SH-SY5Y (cell line): ENCODE measurements around the gene WRAP73.

Experiments
- GATA2 ChIP-seq: IDR thresholded peaks from 2 replicates; pipeline ENCODE4 v1.6.1; 2011; ENCODE audit warnings: mild to moderate bottlenecking, low read depth, low read length
- GATA3 ChIP-seq: IDR thresholded peaks from 2 replicates; pipeline ENCODE4 v1.6.1; 2011; ENCODE audit warnings: low read depth, mild to moderate bottlenecking, low read length, moderate library complexity

Gene WRAP73

GRCh38 chr1:3611170-3612019 lies 38.5 kb downstream of the WRAP73 start, which contains the start of gene MEGF6:
Gene MEGF6, minus strand, starts transcription at chr1:3611508. Its CDS starts 240 bp downstream, at chr1:3611268.
- no peak for TF ChIP-seq GATA3
- no peak for TF ChIP-seq GATA2

DNA sequence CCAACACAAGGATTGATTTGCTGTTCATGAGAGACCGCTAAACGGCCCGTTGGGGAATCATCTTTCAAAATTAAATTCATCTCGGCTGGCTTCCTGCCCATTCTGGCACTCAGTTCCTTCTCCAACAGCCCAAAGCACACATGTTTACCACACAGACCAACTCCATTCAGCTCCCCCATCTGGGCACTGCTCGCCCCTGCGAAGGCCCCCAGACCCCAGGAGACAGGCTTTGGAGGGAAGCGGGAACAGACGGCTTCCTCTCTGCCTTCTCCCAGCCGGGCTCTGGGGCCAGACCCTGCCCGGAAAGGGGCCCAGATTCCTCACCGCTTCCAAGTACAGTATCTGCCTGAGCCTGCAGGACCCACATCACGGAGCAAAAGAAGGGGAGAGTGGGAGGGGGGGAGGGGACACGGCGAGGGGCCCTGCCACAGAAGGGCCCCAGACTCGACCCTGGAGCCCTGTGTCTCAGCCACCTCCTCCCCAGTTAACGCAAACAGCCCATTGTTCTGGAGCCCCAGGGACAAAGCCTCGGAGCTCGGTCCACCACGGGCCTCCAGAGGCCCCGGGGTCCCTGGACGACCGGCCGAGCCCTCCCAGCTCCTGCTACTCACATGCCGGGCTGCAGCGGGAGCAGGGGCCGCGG lies 39.3 kb downstream of the WRAP73 start:
- no peak for TF ChIP-seq GATA2
- TF ChIP-seq GATA3: no peak

- TF ChIP-seq GATA3 (no peak), GATA2 (no peak)
Observed at GRCh38 chr1:3609769-3610526, 40.0 kb downstream of the WRAP73 start.

GRCh38 chr1:3609016-3609768 lies 40.7 kb downstream of the WRAP73 start:
- TF ChIP-seq GATA3 (no peak), GATA2 (no peak)

DNA sequence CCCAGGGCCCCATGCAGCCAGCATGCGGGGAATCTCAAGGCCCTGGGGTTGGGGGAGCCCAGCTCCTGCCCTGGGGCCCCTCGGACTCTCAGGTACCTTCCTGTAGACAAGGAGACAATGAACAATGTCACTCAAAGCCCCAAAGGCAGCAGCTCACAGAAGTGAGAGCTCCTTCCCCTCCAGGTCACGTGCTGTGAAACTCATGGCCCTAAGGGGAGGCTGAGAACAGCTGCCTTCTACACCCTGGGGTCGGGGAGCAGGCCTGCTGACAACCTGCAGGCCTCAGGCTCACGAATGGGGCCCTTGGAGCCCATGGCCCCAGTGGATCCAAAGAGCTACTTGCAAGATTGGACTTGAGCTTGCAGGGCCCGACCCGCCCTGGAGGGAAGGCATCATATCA lies 41.7 kb downstream of the WRAP73 start:
- TF ChIP-seq GATA3 (no peak), GATA2 (no peak)

- no peak for TF ChIP-seq GATA2
- TF ChIP-seq GATA3: no peak
Observed at GRCh38 chr1:3607703-3608065, 42.2 kb downstream of the WRAP73 start.

DNA sequence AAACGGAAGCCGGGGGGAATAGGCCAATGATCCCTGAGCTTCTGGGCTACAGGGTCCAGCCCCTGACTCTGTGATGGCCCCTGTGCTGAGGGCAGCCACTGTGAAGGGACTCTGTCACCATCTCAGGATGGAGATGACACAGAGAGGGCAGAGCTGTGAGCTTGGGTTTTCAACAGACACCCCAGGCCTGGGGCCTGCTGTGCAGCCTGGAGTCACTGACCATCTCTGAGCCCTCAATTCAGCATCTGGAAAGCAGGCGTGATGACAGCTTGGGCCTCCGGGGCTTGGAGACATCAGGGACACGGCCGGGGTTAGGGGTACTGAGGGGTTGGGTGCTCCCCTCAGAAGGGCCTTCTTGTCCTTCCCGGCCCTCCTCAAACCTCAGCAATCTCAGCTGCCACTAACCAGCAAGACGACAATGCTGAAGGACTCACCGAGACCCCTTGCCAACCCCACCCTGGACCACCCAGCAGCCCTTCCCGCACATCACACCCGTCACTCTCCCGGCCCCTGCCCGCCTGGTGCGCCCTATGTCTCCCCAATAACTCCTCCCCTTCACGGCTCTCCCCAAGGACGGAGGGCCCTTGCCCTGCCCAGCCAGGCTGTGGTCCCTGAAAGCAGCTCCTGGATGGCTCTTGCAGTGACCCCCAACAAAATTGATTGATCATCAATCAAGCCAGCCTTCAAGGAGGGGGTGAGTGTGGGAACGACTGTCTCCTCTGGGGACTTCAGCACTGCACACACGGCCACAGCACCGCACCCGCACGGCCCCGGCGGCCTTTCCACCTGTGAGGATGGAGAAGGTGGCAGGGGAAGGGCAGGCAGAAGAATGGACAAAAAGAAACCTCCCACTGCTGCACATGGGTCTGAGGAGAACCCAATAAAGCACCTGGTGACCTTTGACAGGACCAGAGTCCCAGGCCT lies 42.9 kb downstream of the WRAP73 start:
- no peak for TF ChIP-seq GATA3
- no peak for TF ChIP-seq GATA2

DNA sequence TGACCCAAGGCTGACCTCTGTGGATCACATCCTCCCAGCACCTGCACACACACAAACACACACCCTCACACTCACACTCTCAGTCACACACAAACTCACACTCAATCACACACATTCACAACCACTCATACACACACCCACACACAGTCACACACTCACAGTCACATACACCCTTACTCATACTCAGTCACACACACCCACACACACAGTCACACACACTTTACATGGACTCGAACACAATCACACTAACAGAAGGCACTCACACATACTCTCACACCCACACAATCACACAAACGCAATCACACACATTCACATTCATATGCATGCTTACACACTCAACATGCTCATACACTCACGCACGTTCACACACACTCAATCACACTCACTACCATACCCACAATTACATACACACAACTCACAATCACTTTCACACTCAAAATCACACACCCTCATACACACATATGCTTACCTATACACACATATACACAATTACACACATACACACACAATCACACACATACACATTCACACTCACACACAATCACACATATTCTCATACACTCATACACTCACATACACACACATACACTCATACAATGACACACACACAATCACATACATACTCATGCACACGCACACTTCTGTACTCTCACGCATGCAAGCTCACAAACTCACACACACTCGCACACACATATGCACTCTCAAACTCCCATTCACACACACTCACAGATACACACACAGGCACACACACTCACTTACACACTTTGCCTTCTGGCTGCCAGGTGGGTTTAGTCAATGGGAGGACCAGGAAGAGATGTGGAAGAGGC lies 44.7 kb downstream of the WRAP73 start:
- TF ChIP-seq GATA3: no peak
- no peak for TF ChIP-seq GATA2

- TF ChIP-seq GATA3: no peak
- TF ChIP-seq GATA2: no peak
Observed at GRCh38 chr1:3604468-3604974, 45.4 kb downstream of the WRAP73 start.

DNA sequence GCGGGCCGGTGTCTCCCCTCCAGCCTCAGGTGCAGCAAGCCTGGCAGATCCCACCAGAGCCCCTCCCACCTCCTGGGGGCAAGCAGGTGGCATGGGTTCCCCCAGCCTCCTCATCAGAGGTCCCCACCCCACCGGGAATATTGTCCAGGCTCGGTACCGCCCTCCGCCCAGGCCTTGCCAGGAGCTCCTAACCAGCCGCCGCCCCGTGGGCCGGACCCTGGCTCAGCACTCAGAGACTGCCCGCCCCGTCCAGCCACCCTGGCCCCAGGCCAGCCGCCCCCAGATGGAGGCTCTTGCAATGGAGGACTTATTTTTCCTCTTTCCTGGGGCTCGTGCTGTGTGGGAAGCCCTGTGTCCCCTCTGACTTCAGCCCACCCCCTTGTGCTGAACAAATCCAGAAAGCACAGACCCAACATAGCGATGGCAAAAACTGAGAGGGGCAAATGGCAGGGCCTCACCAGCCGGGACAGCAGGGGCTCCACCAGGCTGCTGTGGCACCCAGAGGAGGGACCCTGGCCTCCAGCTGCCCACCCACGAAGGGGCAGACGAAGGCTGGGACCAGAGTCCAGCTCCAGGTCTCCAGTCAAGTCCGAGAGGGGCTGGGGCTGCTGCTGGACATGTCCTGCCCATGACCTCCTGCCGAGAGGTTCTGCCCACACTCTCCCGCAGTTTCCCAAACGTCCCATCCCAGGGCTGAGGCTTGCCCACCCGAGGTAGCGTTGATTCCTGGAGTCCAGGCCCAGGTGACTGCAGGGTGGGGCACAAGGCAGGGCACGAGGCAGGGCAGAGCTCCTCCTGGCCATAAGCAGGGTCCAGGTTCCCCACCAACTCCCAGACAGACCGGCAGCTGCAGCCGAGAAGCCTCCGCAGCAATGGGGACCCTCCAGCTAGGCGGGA lies 46.1 kb downstream of the WRAP73 start:
- no peak for TF ChIP-seq GATA2
- no peak for TF ChIP-seq GATA3

DNA sequence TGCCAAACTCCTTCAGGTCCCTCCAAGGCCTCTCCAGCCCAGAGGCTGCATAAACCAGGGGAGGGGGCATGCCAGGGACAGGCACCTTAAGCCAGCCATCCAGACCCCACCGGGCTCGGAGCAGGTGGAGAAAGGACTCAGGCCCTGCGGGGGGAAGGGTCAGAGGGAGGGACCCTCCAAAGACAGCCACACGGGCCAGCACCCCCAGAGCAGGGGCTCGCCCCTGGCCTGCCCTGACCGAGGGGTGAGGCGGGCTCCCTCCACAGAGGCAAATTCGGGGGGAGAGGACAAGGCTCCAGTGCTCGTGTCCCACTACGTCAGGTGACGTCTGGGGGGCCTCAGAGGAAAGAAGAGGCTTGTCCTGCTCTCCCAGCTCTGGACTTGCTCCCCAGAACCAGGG lies 46.7 kb downstream of the WRAP73 start:
- TF ChIP-seq GATA3: no peak
- TF ChIP-seq GATA2: no peak
